CD4-positive, alpha-beta T cell treated with Interleukin-2 at 100 ng/mL for 4 hours (primary cell): ENCODE data around the gene USP10.
"Not testable (repeated sequence)": the region's sequence is repeated elsewhere in the genome, so short reads cannot be mapped to it uniquely, and the experiment has no call there.

Experiments
- DNase-seq: peaks from one replicate; pipeline ENCODE4 v3.0.0-alpha.2; 2020; ENCODE audit warnings: low spot score

Gene USP10

DNA sequence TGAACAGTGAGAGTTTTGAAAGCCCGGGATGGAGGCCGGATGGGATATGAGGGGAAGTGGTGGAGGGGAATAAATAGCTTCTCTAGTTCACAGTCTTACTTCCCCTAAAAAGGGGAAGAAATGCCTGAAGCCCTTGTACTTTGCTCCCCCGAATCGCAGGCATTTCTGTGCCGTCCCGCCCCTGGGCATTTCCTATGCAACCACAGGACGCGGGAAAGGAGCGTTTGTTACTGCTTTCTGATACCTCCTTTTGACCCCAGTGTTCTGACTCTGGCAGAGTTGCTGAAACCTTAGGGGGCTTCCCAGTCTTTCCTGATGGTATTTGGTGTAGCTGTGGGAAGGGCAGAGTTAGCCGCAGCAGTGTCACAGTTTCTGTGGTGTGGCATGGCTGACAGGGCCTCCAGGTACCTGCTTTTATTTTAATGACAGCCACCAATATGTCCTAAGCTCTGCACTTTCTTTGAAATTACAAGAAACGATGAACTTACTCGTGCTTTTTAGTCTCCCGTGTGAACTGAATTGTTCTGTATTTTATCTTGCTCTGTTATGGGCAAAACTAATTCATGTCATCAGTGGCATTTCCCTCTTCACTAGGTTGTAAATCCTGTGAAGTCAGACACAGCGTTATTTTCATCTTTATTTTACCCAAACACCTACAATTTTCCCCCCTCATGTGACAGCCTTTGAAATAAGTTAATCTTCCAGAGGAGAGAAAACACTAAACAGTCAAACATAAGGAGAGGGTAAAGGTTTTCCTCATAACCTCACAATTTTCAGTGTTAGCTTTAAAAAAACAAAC, 27.1 kb downstream of the USP10 start:
- no peak for DNase-seq

DNA sequence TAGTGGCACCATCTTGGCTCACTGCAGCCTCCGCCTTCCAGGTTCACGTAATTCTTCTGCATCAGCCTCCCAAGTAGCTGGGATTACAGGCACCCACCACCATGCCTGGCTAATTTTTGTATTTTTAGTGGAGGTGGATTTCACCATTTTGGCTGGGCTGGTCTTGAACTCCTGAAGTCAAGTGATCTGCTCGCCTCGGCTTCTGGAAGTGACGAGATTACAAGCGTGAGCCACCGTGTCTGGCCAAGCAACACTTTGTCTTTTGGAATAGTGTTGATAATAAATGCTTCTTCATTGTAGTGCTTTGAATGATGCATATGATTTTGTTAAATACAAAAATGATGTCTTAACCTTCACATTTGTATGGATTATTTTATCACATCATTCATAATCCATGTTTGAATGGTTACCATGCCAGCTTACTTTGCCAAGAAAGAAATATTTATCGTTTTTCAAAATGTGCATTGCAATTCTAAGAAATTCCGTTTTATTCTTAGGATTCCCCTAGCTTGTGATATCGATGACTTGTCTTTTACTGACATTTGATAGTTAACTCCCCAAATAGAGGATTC, 29.1 kb downstream of the USP10 start:
- no peak for DNase-seq

DNA sequence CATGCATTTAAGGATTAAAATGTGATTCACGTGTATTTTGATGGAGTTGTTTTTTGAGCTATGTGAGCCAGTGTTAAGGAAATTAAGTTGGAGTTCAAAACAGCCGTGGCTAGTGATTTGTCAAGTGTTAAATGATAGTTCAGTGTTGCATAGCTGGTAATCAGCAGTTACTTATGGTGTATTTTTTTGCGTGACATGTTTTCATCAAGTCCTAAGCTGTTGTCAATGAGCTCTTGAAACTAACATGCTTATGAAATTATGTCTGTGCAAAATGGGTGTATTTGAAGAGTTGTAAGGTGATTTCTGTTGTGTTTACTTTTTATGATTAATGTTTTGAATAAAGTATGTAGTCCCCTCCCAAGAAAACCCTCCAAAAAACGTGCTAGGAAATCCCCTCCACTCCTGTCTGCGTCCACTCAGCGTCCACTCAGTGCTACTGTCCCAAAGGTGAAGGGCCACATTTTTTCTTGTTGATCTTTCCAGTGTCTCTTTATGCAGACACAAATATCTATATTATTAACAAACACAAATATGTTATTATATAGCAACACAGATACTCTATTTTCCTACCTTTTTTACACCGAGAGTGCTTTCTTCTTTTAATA, 30.0 kb downstream of the USP10 start:
- no peak for DNase-seq

DNA sequence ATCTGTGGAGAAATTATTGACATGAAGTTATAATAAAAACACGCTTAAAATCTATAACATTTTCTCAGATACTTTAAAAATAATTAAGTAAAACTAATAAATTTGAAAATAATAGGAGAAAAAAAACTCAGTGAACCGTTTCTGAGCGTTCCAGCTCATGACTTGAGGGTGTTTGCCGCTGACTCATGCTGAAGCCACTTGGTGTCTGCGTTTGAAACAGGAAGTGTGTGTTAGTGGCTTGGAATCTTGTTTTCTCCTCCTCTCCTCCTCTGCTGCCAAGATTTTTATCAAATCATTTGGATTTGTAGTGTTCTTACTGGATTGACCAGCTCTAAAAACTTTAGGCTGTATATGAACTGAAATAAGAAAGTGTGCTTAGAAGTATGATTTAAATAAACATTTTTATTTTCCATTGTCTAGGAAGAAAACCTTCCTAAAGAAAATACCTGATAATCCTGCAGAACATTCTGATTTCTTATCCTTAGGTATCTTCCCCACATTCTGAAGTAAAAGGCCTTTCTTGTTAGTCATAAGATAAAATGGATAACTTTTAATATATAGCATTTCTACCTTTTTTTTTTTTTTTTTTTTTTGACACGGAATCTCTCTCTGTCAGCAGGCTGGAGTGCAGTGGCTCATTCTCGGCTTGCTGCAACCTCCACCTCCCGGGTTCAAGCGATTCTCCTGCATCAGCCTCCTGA, 30.8 kb downstream of the USP10 start:
- DNase-seq = peak; percentile 51

DNA sequence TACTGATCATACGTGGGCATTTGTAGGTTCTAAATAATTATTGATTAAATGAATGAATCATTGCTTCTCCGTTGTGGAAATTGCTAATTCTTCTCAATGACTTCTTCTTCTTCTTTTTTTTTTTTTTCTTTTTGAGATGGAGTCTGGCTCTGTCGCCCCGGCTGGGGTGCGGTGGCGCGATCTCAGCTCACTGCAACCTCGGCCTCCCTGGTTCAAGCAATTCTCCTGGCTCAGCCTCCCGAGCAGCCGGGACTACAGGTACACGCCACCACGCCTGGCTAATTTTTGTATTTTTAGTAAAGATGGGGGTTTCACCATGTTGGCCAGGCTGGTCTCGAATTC, 32.5 kb downstream of the USP10 start:
- DNase-seq = not testable (repeated sequence)

DNA sequence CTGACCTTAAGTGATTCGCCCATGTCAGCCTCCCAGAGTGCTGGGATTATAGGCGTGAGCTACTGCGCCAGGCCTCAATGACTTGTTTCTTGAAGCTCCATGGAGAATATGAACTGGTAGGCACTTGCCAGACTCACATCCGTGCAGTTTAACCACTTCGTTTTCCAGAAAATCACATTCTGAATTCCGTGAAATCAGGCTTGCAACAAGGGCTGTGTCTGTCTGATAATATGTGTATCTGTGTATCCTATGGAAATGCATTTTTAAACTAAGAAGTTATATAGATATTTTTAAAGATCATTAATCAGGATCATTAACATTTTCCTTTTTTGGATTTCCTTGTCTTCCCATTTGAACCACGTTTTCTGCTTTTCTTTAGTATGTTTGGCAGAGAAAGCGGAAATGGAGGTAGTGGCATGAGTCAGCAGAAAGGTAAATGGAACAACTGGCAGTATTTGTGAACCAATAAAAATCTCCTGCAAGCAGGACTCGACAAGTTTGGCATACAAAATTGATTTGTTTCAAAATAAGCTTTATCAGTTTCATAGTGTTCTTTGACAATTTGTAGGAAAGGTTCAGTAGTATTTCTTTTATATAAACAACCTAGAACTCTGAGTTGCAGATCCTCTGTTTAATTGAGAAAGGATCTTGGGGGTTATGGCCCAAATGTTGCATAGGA, 33.0 kb downstream of the USP10 start:
- DNase-seq = no peak

DNA sequence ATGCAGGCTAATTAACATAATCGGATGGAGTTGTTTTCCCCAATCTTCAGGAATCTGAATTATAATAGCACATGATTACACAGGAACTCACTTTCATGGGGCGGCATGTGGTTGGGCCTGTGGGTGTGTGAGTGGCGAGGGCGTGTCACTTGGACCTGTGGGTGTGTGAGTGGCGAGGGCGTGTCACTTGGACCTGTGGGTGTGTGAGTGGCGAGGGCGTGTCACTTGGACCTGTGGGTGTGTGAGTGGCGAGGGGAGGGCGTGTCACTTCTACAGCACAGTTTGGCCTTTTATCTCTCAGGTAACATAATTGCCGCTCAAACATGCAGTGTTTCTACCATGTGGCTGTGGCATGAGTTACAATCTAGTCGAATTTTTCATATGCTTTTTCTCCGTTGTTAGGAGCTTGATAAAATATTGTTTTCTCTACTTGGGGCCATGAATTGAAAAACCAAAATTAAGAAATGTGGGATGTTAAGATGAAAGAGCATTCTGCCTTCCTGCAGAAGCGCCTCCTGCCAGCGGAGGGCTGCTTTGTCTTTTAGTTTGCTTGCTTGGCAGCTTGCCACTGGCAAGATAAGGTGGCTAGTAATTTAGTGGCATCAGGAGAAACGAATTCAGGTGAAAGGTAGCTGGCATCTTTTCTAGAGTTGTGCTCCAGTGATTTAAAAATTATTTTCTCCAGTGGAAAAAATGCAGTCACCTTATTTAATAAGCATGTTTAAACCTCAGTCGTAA, 36.2 kb downstream of the USP10 start:
- peak; percentile 62 for DNase-seq

DNA sequence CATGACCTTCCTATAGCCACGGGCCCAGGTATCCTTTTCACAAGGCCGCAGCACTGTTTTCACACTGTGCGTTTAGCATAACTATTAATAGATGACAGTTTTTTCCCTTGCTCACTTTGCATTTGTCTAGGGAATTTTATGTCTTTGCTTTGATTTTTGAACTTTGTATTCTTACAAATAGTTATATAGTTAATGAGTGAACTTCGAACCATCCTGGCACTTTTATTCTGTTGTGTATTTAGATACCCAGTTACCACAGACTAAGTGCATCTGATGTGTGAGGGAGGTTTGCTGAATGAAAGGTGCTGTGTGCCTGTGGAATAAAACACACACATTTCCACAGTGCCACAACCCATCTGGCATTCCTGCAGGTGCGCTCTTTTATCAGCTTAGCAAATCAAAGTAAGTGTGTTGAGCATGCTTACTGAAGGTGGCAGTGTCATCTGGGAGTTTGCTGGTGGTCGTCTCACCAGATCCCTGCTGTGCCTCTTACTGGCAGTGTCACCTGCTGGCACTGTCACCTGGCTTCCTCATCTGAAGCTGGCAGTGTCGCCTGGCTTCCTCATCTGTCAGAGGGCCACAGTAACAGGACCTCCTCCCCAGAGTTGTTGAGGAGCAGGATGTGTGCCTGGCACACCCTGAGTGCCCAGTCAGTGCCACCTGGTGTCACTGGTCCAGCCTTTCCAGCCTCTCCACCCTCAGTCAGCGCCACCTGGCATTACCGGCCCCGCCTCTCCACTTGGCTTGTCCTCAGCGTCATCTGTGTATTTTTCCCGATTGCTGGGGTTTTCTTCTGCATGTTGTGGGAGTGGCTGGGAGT, 37.6 kb downstream of the USP10 start:
- DNase-seq = no peak

DNA sequence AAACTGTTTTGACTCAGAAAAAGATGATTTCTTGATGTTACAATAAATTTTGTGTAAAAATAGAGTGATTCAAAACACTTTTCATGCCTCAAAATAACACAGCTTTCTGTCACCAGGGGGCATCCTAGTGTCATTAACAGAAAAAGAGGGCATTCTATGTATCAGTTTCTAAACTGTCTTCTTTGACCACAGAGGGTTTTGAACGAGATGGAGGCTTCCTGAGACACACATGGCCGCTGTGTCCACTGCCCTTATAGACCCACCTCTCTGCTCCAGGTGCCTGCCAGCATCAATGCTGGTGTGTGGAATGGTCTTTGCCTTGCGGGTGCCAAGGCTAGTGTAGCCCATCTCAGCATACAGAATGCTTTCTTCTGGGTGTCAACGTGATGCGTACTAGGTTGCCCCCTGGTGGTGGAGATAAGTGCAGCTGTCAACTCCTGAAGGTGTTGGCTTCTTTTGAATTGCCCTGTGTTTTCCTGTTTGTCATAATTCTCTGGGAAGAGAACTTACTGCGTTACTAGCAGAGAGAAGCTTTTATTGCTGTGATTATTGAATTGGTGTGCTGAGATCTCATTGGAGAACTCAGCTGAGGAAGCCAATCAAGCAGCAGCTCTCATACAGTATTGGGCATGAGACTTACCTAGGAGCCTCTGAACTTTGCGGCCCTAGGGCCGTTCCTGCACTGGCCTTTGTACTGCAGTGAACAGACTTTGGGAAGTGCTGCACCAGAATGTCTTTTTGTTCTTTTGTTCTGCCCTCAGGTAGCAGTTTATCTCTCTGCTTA, 38.6 kb downstream of the USP10 start:
- DNase-seq = peak; percentile 78

DNA sequence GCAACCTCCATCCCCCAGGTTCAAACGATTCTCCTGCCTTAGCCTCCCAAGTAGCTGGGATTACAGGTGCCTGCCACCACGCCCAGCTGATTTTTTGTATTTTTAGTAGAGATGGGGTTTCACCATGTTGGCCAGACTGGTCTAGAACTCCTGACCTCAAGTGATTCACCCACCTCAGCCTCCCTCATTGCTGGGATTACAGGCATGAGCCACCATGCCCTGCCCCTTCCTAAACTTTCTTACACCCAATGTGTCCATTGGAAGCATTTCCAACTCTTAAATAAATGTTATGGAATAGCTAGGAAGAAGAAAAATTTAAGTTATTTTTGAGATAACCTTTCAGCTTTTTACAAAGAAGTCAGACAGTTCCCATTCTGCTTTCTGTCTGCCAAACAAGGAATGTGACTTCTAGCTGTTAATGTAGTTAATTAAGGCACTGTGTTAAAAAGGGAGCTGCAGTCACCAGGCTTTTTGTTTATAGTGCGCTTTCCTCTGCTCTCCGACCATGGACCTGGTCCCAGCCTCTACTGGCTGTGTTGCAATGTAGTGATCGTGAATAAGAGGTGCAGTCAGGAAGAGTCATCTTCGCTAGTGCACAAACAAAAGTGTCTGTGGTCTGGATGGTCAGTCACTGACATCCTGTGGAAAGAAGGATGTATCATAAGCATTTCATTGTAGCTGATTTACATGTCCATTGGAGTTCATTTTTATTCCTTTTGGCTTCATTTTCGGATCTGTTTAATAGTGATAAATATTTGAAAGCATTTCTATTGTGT, 39.7 kb downstream of the USP10 start:
- DNase-seq = no peak

DNA sequence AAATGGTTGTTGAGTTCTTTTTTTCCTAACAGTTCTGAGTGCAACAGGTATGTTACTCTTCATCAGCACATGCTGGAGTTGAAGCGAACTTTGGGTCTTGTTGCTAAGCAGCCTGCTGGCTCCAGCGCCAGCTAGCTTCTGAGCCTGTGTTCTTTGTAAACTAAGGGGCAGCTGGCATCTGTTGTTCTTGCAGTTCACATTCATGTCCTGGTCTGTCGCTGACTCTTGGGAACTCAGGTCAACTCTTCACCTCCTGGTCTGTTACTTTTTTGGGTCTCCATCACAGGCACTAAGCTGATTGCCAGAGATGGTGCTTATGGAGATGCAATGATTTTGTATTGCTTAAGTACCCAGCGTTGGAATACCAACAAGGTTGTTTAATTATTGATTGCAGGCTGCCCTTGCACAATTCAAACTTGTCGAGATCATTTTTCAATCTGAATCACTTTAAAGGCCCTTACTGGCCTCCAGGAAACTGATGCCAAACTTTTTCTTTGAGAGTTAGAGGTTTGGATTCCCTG, 40.9 kb downstream of the USP10 start:
- no peak for DNase-seq

DNA sequence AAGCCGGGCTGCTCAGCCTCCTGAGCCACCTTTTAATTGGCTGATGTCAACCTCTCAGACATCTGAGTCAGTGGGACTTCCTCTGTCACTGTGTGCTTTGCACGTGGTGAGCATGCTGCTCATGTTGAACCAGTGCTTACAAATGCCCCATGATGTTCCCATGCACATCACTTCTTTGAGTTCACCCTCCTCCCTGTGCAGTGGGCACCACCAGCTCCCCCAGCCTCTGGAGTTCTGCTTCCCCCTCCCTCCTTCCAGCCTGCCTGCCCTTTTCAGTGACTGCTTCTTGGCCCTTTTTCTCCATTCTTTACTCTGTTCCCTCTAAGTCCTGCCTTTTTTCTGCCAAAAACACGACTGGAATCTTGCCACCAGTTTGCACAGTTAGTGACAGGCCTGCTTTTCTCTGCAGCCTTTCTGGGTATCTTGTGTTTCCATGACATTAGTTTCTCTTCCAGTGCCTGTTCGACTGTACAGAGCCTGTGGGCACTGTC, 41.6 kb downstream of the USP10 start:
- no peak for DNase-seq

DNA sequence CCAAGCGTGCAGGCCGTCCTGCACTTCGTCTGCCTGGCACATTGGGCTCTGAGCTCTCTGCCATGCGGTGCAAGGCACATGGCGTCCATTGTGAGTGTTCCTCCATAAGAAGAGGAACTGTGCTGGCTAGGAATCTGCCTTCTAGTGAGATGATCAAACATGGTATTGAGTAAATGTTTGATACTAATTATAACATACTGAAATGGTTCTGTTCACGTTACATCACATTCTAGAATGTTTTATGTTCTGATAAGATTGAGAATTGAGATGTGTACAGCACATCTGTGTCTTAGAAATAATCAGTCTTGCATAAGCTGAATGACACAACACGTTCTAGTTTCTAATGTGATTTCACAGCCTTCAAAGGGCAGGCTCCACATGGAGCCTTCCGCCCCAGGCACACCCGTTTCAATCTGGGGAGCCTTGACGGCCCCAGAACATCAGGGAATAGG, 42.9 kb downstream of the USP10 start:
- no peak for DNase-seq

DNA sequence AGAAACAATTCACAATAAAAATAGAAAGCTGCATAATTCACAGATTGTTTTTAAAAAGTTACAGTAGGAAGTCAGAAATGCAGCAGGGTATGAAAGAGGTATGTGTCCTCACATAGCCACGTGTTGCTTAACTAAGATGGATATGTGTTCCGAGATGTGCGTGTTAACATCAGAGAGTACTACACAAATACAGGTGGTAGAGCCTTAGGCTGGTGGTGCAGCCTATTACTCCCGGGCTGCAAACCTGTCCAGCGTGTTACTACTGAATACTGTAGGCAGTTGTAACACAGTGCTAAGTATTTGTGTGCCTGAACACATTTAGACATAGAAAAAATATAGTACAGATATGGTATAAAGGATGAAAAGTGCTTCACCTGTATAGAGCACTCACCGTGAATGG, 46.4 kb downstream of the USP10 start:
- no peak for DNase-seq

DNA sequence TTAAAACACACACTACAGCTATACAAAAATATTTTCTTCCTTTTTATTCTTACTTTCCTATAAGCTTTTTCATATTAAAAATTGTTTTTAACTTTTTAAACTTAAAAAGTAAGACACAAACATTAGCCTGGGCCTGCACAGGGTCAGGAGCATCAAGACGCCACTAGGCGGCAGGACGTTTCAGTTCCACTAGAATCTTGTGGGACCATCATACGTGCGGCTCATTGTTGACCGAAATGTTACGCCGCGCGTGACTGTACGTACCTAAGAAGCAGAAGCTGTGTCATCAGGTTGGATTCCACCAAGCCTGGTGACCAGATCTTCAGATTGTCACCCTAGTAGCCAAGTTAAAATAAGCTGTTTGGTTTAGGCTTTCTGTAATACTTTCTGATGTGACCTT, 47.1 kb downstream of the USP10 start:
- DNase-seq = no peak

DNA sequence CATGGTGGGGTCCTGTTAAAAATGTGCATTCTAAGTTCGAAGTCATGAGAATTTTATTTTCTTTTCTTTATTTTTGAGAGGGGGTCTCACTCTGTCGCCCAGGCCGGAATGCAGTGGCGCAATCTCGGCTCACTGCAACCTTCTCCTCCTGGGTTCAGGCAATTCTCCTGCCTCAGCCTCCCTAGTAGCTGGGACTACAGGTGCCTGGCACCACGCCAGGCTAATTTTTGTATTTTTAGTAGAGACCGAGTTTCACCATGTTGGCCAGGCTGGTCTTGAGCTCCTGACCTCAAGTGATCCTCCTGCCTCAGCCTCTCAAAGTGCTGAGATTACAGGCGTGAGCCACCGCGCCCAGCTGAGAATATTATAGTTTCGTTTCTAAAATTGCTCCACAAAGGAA, 48.4 kb downstream of the USP10 start:
- not testable (repeated sequence) for DNase-seq

DNA sequence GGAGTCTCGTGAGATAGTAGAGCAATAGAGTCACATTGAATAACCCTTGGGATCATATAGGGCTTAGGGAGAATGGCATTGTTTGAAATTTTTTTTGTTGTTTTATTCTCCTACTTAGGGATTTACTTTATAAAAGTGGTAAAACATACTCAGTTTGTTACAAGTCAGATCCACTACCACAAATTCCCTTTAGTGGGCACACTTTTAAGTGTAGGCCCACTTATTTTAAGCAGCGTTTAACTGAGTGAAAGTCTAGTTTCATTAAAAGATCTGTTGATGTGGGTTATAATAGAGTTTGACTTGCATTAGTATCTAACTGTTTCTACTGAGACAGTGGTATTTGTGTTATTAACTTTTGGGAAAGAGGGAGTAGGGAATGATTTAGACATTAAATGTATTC, 49.3 kb downstream of the USP10 start:
- no peak for DNase-seq

DNA sequence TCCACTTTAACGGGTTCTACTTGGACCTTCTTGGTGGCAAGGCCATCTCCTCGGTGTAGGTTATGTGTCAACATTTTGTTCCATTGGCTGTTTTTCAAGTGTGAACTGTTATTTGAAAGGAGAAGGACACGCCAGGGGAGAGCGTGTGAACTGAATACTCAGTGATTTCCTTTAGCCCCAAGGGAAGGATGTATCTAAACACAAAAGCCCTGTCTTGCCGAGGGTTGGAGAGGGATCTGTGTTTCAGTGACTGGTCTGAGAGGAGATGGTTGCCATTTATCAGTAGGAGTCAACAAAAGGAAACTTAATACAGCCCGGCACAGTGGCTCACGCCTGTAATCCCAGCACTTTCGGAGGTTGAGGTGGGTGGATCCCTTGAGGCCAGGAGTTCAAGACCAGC, 50.0 kb downstream of the USP10 start:
- DNase-seq = no peak

DNA sequence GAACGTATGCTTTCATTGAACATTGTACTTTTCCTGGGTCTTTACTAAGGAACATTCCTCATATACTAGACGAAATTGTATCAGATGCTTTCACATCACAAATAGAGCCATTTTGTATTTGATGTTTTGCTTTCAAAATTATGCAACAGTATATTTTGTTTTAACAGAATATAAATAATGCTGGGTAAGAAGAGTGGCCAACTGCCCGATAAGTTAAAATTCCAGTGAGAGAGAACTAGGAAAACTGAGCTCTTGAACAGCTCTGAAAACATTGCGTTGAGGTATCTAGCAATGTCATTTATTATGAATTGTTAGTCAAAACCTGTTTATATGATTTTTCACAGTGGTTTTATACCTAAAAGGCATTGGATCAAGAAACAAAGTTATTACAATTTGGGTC, 50.8 kb downstream of the USP10 start:
- DNase-seq = no peak
